Thyroid gland (tissue), 4 donors: ENCODE measurements around the gene MSMP.

Source experiments
- POLR2A ChIP-seq, 2 donors: fragments of 450-650 bp; IDR thresholded peaks; one replicate each; pipeline ENCODE4 v1.6.1; 2017; ENCODE audit warnings: antibody characterized with exemption in 2 of 2, mild to moderate bottlenecking in 2 of 2, moderate library complexity in 1 of 2
- TF ChIP-seq, protein P1 (sequence below), 6 experiments: fragments of 200-600 bp in 3 of 6; fragments of 450-650 bp in 3 of 6; sonication (generic) in 3 of 6; IDR thresholded peaks; one replicate each; pipeline ENCODE4 v1.5.1; 2016 to 2019; ENCODE audit warnings: antibody characterized with exemption in 6 of 6, mild to moderate bottlenecking in 2 of 6, inconsistent platforms in 1 of 6, moderate library complexity in 1 of 6

DNA sequence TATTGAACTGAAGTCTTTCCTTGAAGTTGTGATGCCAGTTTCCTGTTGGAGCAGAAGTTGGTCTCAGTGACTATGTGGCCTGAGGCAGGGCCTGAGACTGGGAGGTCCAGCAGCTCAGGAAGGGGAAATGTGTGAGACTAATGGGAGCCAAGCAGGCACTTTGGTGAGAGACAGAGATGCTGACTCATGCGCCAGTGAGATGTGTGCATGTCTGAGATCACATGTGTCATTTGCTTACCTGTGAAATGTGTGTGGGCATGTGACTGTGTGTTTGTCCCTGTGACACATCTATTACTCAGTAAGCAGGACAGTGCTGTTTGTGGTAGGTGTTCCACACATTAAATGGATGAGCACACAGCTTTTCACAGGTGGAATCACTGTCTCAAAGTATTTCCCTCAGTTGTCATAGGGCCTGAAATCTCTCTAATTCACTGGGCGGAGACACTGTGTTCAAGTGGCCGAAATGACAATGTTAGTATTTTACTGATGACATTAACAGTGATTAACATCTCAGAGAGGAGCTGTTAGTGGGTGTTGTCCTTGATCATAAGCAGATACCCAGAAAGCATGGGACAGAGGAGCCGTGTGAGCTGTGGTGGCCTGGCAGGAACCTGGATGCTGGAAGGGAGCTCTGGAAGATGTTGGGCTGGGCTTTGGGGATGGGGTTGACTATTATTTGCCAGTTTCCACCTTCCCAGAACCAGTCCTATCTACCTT, 44.7 kb upstream of the MSMP start:
- TF ChIP-seq, protein P1, sequence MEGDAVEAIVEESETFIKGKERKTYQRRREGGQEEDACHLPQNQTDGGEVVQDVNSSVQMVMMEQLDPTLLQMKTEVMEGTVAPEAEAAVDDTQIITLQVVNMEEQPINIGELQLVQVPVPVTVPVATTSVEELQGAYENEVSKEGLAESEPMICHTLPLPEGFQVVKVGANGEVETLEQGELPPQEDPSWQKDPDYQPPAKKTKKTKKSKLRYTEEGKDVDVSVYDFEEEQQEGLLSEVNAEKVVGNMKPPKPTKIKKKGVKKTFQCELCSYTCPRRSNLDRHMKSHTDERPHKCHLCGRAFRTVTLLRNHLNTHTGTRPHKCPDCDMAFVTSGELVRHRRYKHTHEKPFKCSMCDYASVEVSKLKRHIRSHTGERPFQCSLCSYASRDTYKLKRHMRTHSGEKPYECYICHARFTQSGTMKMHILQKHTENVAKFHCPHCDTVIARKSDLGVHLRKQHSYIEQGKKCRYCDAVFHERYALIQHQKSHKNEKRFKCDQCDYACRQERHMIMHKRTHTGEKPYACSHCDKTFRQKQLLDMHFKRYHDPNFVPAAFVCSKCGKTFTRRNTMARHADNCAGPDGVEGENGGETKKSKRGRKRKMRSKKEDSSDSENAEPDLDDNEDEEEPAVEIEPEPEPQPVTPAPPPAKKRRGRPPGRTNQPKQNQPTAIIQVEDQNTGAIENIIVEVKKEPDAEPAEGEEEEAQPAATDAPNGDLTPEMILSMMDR (IDR thresholded peaks at IDR 0.05) = no peak
- no peak for TF ChIP-seq POLR2A (IDR thresholded peaks at IDR 0.05)
